NCI-H2196 treated with DMSO at 0.1 percent for 48 hours (cell line): ENCODE results near the gene RNF157.

Experiments used
- DNase-seq: peaks from one replicate; lab custom pipeline; 2025; ENCODE audit not compliant: unreplicated experiment; lab: John Stamatoyannopoulos, UW

Gene RNF157

GRCh38 chr17:76163919-76164318, 76.4 kb downstream of the RNF157 start:
- no peak for DNase-seq

- no peak for DNase-seq
Measured at GRCh38 chr17:76161619-76162266, 78.5 kb downstream of the RNF157 start.

- no peak for DNase-seq
Measured at GRCh38 chr17:76160896-76161528, 79.3 kb downstream of the RNF157 start.

GRCh38 chr17:76159157-76159556, 81.1 kb downstream of the RNF157 start:
- DNase-seq, result no peak

GRCh38 chr17:76157759-76158158, 82.5 kb downstream of the RNF157 start:
- no peak for DNase-seq

- no peak for DNase-seq
Measured at GRCh38 chr17:76156662-76156991, 83.7 kb downstream of the RNF157 start.

GRCh38 chr17:76155988-76156661, 84.2 kb downstream of the RNF157 start:
- DNase-seq, result no peak

- DNase-seq, result no peak
Measured at GRCh38 chr17:76154936-76155845, 85.1 kb downstream of the RNF157 start.

GRCh38 chr17:76154292-76154691, 86.0 kb downstream of the RNF157 start:
- DNase-seq, result no peak

GRCh38 chr17:76153640-76154039, 86.7 kb downstream of the RNF157 start:
- no peak for DNase-seq

GRCh38 chr17:76153202-76153601, 87.1 kb downstream of the RNF157 start:
- DNase-seq, result no peak

- no peak for DNase-seq
Measured at GRCh38 chr17:76152591-76152990, 87.7 kb downstream of the RNF157 start.

GRCh38 chr17:76151896-76152454, 88.3 kb downstream of the RNF157 start:
- DNase-seq, result no peak

- DNase-seq, result no peak
Measured at GRCh38 chr17:76150712-76151622, 89.3 kb downstream of the RNF157 start.

- DNase-seq, result no peak
Measured at GRCh38 chr17:76149214-76149613, 91.1 kb downstream of the RNF157 start.

- DNase-seq, result no peak
Measured at GRCh38 chr17:76148015-76148326, 92.3 kb downstream of the RNF157 start.

GRCh38 chr17:76147211-76148014, 92.9 kb downstream of the RNF157 start:
- peak; percentile 63 for DNase-seq

GRCh38 chr17:76146053-76146851, 94.0 kb downstream of the RNF157 start:
- no peak for DNase-seq
